GM18499 (cell line): ENCODE results near the gene SERGEF.

Experiments used
- ATAC-seq: cut with Tn5 transposase; IDR thresholded peaks from one replicate; pipeline ENCODE4 v1.9.1; 2021; ENCODE audit warnings: moderate number of reproducible peaks; ENCODE audit not compliant: insufficient read depth, unreplicated experiment

SERGEF gene

GRCh38 chr11:17742019-17742418 lies 270.8 kb downstream of the SERGEF start:
- ATAC-seq, result no peak

- no peak for ATAC-seq
Observed at GRCh38 chr11:17741487-17741886, 271.4 kb downstream of the SERGEF start.

- ATAC-seq, result no peak
Observed at GRCh38 chr11:17740649-17741235, 272.1 kb downstream of the SERGEF start.

GRCh38 chr11:17739945-17740338 lies 272.9 kb downstream of the SERGEF start:
- ATAC-seq, result no peak

GRCh38 chr11:17738151-17738973 lies 274.5 kb downstream of the SERGEF start:
- no peak for ATAC-seq
